Measurements from ENCODE around the gene ZNF415. TPM values are rescaled to one million over a fixed set of nuclear protein-coding genes. Genes with fewer than 3 reads are reported as not detected.

ZNF415 gene
- total and polyA plus RNA-seq, 9 of the 15 experiments (the other 6 are each of a cell fraction or from before 2014, with no cell fraction given), result 0.06 to 0.82 (median 0.14) TPM; not detected in 2

- TF ChIP-seq MNT (conservative IDR thresholded peaks at IDR 0.05), result peak; percentile 49 to 58; a peak in 3 of 4 replicates
- no peak for TF ChIP-seq ZNF778 (CRISPR knock-in tag; IDR thresholded peaks at IDR 0.05)
- peak; percentile 44; the same call in 1 of the 2 replicates for TF ChIP-seq VEZF1 (CRISPR knock-in tag; IDR thresholded peaks at IDR 0.05)
- peak; percentile 34; the same call in 1 of the 2 replicates for TF ChIP-seq REST (IDR thresholded peaks at IDR 0.05; ENCODE audit: borderline replicate concordance)
- TF ChIP-seq REST (CRISPR knock-in tag; IDR thresholded peaks at IDR 0.05; ENCODE audit: low read depth), result no peak
- TF ChIP-seq ZC3H4 (CRISPR knock-in tag; IDR thresholded peaks at IDR 0.05; ENCODE audit: borderline replicate concordance), result no peak
- no peak for TF ChIP-seq UBTF (IDR thresholded peaks at IDR 0.05; ENCODE audit: borderline replicate concordance in 1 of 2, low read depth in 2 of 2, low read length in 2 of 2)
- no peak for TF ChIP-seq ZNF274 (IDR thresholded peaks at IDR 0.05; ENCODE audit: borderline replicate concordance, low read depth, low read length)
- no peak for TF ChIP-seq JUNB (CRISPR knock-in tag; conservative IDR thresholded peaks at IDR 0.05)
- TF ChIP-seq ZNF280B (CRISPR knock-in tag; IDR thresholded peaks at IDR 0.05), result no peak
- peak; percentile 79; the same call in 1 of the 2 replicates for TF ChIP-seq MECOM (CRISPR knock-in tag; IDR thresholded peaks at IDR 0.05)
- TF ChIP-seq ZNF561 (CRISPR knock-in tag; conservative IDR thresholded peaks at IDR 0.05), result no peak
- TF ChIP-seq SIRT6 (IDR thresholded peaks at IDR 0.05; ENCODE audit: low read depth, low read length), result no peak
Measured at GRCh38 chr19:53161123-53161522, 28.4 kb upstream of the ZNF415 start (continued).

Measured in K562 (cell line).